ENCODE results near the gene POLR3B.

The POLR3B gene

GRCh38 chr12:106329231-106329982 is 28.1 kb upstream of the POLR3B start:
- Histone ChIP-seq H3K27me3 (ENCODE audit: insufficient read depth, low read depth) (no peaks in the 10 kb centered on the region), H3K4me3 (IDR thresholded peaks at IDR 0.05; ENCODE audit: insufficient read depth, low read depth, low read length) (no peak overlapping the region), H3K9ac (no peak overlapping the region), H2AFZ (ENCODE audit: low read depth) (no peak overlapping the region), H3K79me2 (ENCODE audit: insufficient read depth, low read depth) (no peaks in the 10 kb centered on the region), H3K4me1 (ENCODE audit: low read depth, poor library complexity, severe bottlenecking) (no peaks in the 10 kb centered on the region), H3K4me2 (no peak overlapping the region), H4K20me1 (ENCODE audit: insufficient read depth) (no peaks in the 10 kb centered on the region), H3K27ac (no peak overlapping the region), H3K36me3 (ENCODE audit: insufficient read depth) (no peaks in the 10 kb centered on the region)
- no peak for TF ChIP-seq CTCF (conservative IDR thresholded peaks at IDR 0.05; ENCODE audit: low read depth, low read length)

- TF ChIP-seq CTCF (conservative IDR thresholded peaks at IDR 0.05; ENCODE audit: low read depth, low read length): no peak
- H3K36me3 ChIP-seq (ENCODE audit: insufficient read depth): no peaks in the 10 kb centered on the region
- H3K4me1 ChIP-seq (ENCODE audit: low read depth, poor library complexity, severe bottlenecking): no peaks in the 10 kb centered on the region
- H4K20me1 ChIP-seq (ENCODE audit: insufficient read depth): no peaks in the 10 kb centered on the region
- no peak overlapping the region for H3K4me2 ChIP-seq
- H3K79me2 ChIP-seq (ENCODE audit: insufficient read depth, low read depth): no peaks in the 10 kb centered on the region
- no peak overlapping the region for H2AFZ ChIP-seq (ENCODE audit: low read depth)
- H3K9ac ChIP-seq: no peak overlapping the region
- no peak overlapping the region for H3K27ac ChIP-seq
- no peaks in the 10 kb centered on the region for H3K27me3 ChIP-seq (ENCODE audit: insufficient read depth, low read depth)
- H3K4me3 ChIP-seq (IDR thresholded peaks at IDR 0.05; ENCODE audit: insufficient read depth, low read depth, low read length): no peak overlapping the region
These were observed 25.9 kb upstream of the POLR3B start for GRCh38 chr12:106331599-106331998.

DNA sequence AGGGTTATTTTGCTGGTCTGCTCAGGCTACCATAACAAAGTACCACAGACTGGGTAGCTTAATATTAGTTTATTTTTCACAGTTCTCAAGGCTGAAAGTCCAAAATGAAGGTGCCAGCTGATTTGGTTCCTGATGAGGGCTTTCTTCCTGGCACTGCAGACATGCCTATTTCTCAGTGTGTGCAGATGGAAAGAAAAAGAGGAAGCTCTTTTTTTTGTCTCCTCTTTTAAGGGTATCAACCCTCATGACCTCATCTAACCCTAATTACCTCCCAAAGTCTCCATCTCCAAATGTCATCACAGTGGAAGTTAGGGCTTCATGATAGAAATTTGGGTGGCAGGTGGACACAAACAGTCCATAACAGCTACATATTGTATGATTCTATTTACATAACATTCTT is 25.0 kb upstream of the POLR3B start:
- no peaks in the 10 kb centered on the region for H4K20me1 ChIP-seq (ENCODE audit: insufficient read depth)
- H3K36me3 ChIP-seq (ENCODE audit: insufficient read depth): no peaks in the 10 kb centered on the region

DNA sequence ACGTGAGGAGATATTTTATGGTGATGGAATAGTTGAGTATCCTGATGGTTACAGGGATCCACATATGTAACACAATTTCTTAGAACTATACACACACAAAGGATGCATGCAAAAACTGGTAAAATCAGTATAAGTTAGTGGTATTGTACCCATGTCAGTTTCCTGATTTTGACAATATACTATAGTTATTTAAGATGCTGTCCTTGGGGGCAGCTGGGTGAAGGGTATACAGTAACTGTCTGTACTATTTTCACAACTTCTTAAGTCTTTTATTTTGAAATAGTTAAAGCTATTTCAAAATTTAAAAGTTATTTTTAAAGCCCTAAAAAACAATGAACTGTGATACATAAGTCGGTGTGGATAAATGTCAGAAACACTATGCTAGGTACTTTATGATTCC is 24.5 kb upstream of the POLR3B start:
- Histone ChIP-seq H3K36me3 (ENCODE audit: insufficient read depth) (no peaks in the 10 kb centered on the region), H3K4me1 (ENCODE audit: low read depth, poor library complexity, severe bottlenecking) (no peaks in the 10 kb centered on the region), H4K20me1 (ENCODE audit: insufficient read depth) (no peaks in the 10 kb centered on the region), H3K4me2 (no peak overlapping the region), H3K27ac (no peak overlapping the region), H3K27me3 (ENCODE audit: insufficient read depth, low read depth) (no peaks in the 10 kb centered on the region), H2AFZ (ENCODE audit: low read depth) (no peak overlapping the region), H3K9ac (no peak overlapping the region), H3K4me3 (IDR thresholded peaks at IDR 0.05; ENCODE audit: insufficient read depth, low read depth, low read length) (no peak overlapping the region), H3K79me2 (ENCODE audit: insufficient read depth, low read depth) (no peaks in the 10 kb centered on the region)
- TF ChIP-seq CTCF (conservative IDR thresholded peaks at IDR 0.05; ENCODE audit: low read depth, low read length): no peak

More for the DNA sequence above, 25.0 kb upstream of the POLR3B start:
- no peak for TF ChIP-seq CTCF (conservative IDR thresholded peaks at IDR 0.05; ENCODE audit: low read depth, low read length)
- H3K9ac ChIP-seq: no peak overlapping the region
- H3K4me1 ChIP-seq (ENCODE audit: low read depth, poor library complexity, severe bottlenecking): no peaks in the 10 kb centered on the region
- no peak overlapping the region for H3K4me2 ChIP-seq
- no peak overlapping the region for H3K4me3 ChIP-seq (IDR thresholded peaks at IDR 0.05; ENCODE audit: insufficient read depth, low read depth, low read length)
- no peaks in the 10 kb centered on the region for H3K79me2 ChIP-seq (ENCODE audit: insufficient read depth, low read depth)
- H3K27ac ChIP-seq: no peak overlapping the region
- H2AFZ ChIP-seq (ENCODE audit: low read depth): no peak overlapping the region
- H3K27me3 ChIP-seq (ENCODE audit: insufficient read depth, low read depth): no peaks in the 10 kb centered on the region
